HCT116 (cell line): ENCODE results near the gene BTBD9. TPM values are rescaled to one million over a fixed set of nuclear protein-coding genes. Genes with fewer than 3 reads are reported as not detected.

Source experiments
- ATAC-seq: fragments of 200-7000 bp; cut with Tn5 transposase; 2 replicates; pipeline ENCODE4 v1.9.1; 2020; ENCODE audit warnings: mild to moderate bottlenecking, moderate library complexity
- BruUV-seq: library from RNA; stranded (reverse); fragments of 400-500 nt; replicated peaks from 2 replicates; lab custom pipeline; 2021; lab: Mats Ljungman, UMichigan
- CTCF ChIA-PET: fragments of 300-600 bp; sonication (Branson Sonifier 250); formaldehyde crosslinking; loops from one replicate; lab custom pipeline; 2021; ENCODE audit warnings: antibody characterized with exemption; lab: Charles Lee
- POLR2A ChIA-PET: fragments of 300-600, 350-600 bp; sonication (Branson Sonifier 250); formaldehyde crosslinking; loops from one replicate; lab custom pipeline; 2021; ENCODE audit warnings: antibody characterized with exemption; lab: Charles Lee
- RAD21 ChIA-PET, 2 experiments: fragments of 300-600 bp; sonication (Branson Sonifier 250); formaldehyde crosslinking; loops; one replicate each; lab custom pipeline; 2023; ENCODE audit warnings: low total read pairs in 2 of 2; ENCODE audit not compliant: uncharacterized antibody in 2 of 2, unreplicated experiment in 2 of 2, low non-redundant PET in 1 of 2; lab: Charles Lee
- DNase-seq: peaks from one replicate; pipeline ENCODE4 v3.0.0-alpha.2; 2010; ENCODE audit warnings: low read depth, low spot score
- H2AFZ ChIP-seq: fragments of 200-600 bp; shearing (Covaris generic), sonication (generic); 2 replicates; pipeline ENCODE4 v1.6.1; 2017; ENCODE audit warnings: low read depth, mixed run types, mixed read lengths, antibody characterized with exemption, low read length; ENCODE audit not compliant: poor library complexity, severe bottlenecking
- H3K27ac ChIP-seq: 2 replicates; pipeline ENCODE4 v1.5.1; 2012; ENCODE audit warnings: low read depth, low read length
- H3K27me3 ChIP-seq: fragments of 200-600 bp; sonication (generic); 2 replicates; pipeline ENCODE4 v1.6.1; 2016; ENCODE audit warnings: mixed run types, low read length, mixed read lengths; ENCODE audit not compliant: insufficient read depth
- H3K36me3 ChIP-seq, 2 experiments: fragments of 200-500 bp in 1 of 2; fragments of 200-600 bp in 1 of 2; sonication (Bioruptor generic) in 1 of 2; sonication (generic) in 1 of 2; 2 replicates each; pipeline versions ENCODE4 v1.5.1 to v1.6.1; 2014 to 2016; ENCODE audit warnings: low read length in 2 of 2, inconsistent platforms in 1 of 2, mixed read lengths in 1 of 2, mixed run types in 1 of 2; ENCODE audit not compliant: insufficient read depth in 2 of 2, control insufficient read depth in 1 of 2
- H3K4me1 ChIP-seq, 2 experiments: fragments of 200-600 bp in 1 of 2; sonication (generic) in 1 of 2; 2 replicates each; pipeline versions ENCODE4 v1.5.1 to v1.6.1; 2012 to 2017; ENCODE audit warnings: low read length in 2 of 2, inconsistent platforms in 1 of 2, mild to moderate bottlenecking in 1 of 2, mixed read lengths in 1 of 2, mixed run types in 1 of 2, moderate library complexity in 1 of 2; ENCODE audit not compliant: insufficient read depth in 2 of 2, control insufficient read depth in 1 of 2
- H3K4me2 ChIP-seq: fragments of 200-600 bp; sonication (generic); 2 replicates; pipeline ENCODE4 v1.6.1; 2017; ENCODE audit warnings: mixed run types, low read length, mixed read lengths
- H3K4me3 ChIP-seq, 2 experiments: fragments of 200-600 bp in 1 of 2; sonication (generic) in 1 of 2; replicated peaks in 1 of 2; 2 replicates each; pipeline ENCODE4 v1.5.1; 2011 to 2016; ENCODE audit warnings: low read length in 2 of 2, control low read depth in 1 of 2, low read depth in 1 of 2, mild to moderate bottlenecking in 1 of 2, mixed read lengths in 1 of 2, mixed run types in 1 of 2
- H3K79me2 ChIP-seq: fragments of 200-600 bp; sonication (generic); 2 replicates; pipeline ENCODE4 v1.6.1; 2017; ENCODE audit warnings: mild to moderate bottlenecking, mixed run types, low read length, moderate library complexity, mixed read lengths; ENCODE audit not compliant: insufficient read depth
- H3K9ac ChIP-seq: fragments of 200-600 bp; sonication (generic); 2 replicates; pipeline ENCODE4 v1.6.1; 2016; ENCODE audit warnings: low read length, mixed read lengths
- H3K9me2 ChIP-seq: fragments of 200-600 bp; sonication (generic), shearing (Covaris generic); 2 replicates; pipeline ENCODE4 v1.6.1; 2017; ENCODE audit warnings: mixed run types, mild to moderate bottlenecking, moderate library complexity; ENCODE audit not compliant: insufficient read depth
- H3K9me3 ChIP-seq, 2 experiments: fragments of 200-500 bp in 1 of 2; fragments of 200-600 bp in 1 of 2; sonication (Bioruptor generic) in 1 of 2; sonication (generic) in 1 of 2; 2 replicates each; pipeline ENCODE4 v1.6.1; 2014 to 2017; ENCODE audit warnings: low read length in 2 of 2, mixed read lengths in 2 of 2, inconsistent platforms in 1 of 2, low read depth in 1 of 2, mild to moderate bottlenecking in 1 of 2, mixed run types in 1 of 2, moderate library complexity in 1 of 2; ENCODE audit not compliant: control insufficient read depth in 1 of 2, insufficient read depth in 1 of 2
- H4K20me1 ChIP-seq: fragments of 200-600 bp; sonication (generic), shearing (Covaris generic); 2 replicates; pipeline ENCODE4 v1.6.1; 2017; ENCODE audit warnings: mixed run types, mild to moderate bottlenecking, moderate library complexity; ENCODE audit not compliant: insufficient read depth
- CEBPB ChIP-seq: IDR thresholded peaks from 2 replicates; pipeline ENCODE4 v1.6.1; 2012; ENCODE audit warnings: low read depth
- EZH2 ChIP-seq: fragments of 200-600 bp; sonication (generic); IDR thresholded peaks from 2 replicates; pipeline ENCODE4 v1.6.1; 2017; ENCODE audit warnings: antibody characterized with exemption, mixed run types
- EZH2phosphoT487 ChIP-seq: fragments of 200-600 bp; IDR thresholded peaks from 2 replicates; pipeline ENCODE4 v1.6.1; 2018; ENCODE audit warnings: antibody characterized with exemption, borderline replicate concordance
- JUND ChIP-seq: IDR thresholded peaks from 2 replicates; pipeline ENCODE4 v1.6.1; 2012
- POLR2AphosphoS5 ChIP-seq: IDR thresholded peaks from 2 replicates; pipeline ENCODE4 v1.6.1; 2011; ENCODE audit warnings: mild to moderate bottlenecking, low read depth, low read length, moderate library complexity
- RAD21 ChIP-seq: IDR thresholded peaks from 2 replicates; pipeline ENCODE4 v1.6.1; 2012; ENCODE audit warnings: low read depth, mild to moderate bottlenecking
- SP1 ChIP-seq: IDR thresholded peaks from 2 replicates; pipeline ENCODE4 v1.6.1; 2012; ENCODE audit warnings: low read depth
- TCF7L2 ChIP-seq: IDR thresholded peaks from 2 replicates; pipeline ENCODE4 v1.7.0; 2011; ENCODE audit warnings: borderline replicate concordance, inconsistent platforms; ENCODE audit not compliant: insufficient read depth, insufficient read length; ENCODE audit errors: extremely low read depth
- YY1 ChIP-seq: IDR thresholded peaks from 2 replicates; pipeline ENCODE4 v1.6.1; 2011; ENCODE audit warnings: low read length, low read depth, moderate library complexity, mild to moderate bottlenecking; ENCODE audit not compliant: insufficient replicate concordance; ENCODE audit errors: extremely low read depth
- intact Hi-C: fragments of 100-400 bp; cut with micrococcal nuclease; formaldehyde crosslinking; loops from 2 replicates; pipeline ENCODE4 v1.10.0; 2022
- total RNA-seq: library from RNA; stranded (reverse); gene quantifications from one replicate; pipeline ENCODE4 v1.2.1, GENCODE V29; 2021; ENCODE audit not compliant: unreplicated experiment
- TF ChIP-seq, protein P1 (sequence below): IDR thresholded peaks from 2 replicates; pipeline ENCODE4 v1.6.1; 2012
- TF ChIP-seq, protein P2 (sequence below): IDR thresholded peaks from 2 replicates; pipeline ENCODE4 v1.6.1; 2012; ENCODE audit warnings: low read depth

BTBD9 gene
- total RNA-seq, 1 experiment from 2014 or later, result 10.9 TPM

DNA sequence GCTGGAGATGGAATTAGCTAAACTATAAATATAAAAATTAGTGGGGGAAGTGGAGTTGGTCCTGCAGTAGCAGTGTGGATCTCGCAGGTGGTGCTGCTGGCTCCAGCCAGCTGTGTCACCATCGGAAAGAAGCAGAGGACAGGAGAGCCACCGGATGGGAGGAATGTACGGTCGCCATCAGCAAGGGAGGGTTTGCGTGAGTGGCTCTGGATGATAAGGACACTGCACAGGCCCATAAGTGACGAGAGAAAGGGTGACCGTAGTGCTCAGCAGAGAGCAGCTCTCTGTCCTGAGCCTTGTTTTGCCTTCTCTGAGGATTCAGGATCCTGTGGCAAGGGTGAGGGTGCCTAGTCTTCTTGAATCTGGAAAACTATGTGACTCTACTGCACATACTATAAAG lies 441.5 kb downstream of the BTBD9 start:
- DNase-seq, result no peak
- no peak for ATAC-seq

More for the DNA sequence above, 441.5 kb downstream of the BTBD9 start:
- CTCF ChIA-PET, result interaction anchor here (0.5 kb wide), 1 partner anchor 774 kb away, joined by 3 read pairs; no protein-coding TSS in a partner anchor
- Histone ChIP-seq H3K27me3 (no peaks in the 10 kb centered on the region), H3K9ac (no peak overlapping the region), H3K9me3 (no peaks in the 10 kb centered on the region), H3K79me2 (no peaks in the 10 kb centered on the region)
- RAD21 ChIA-PET, result no interaction called here
- TF ChIP-seq, protein P1, sequence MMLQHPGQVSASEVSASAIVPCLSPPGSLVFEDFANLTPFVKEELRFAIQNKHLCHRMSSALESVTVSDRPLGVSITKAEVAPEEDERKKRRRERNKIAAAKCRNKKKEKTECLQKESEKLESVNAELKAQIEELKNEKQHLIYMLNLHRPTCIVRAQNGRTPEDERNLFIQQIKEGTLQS, result no peak
- TF ChIP-seq, protein P2, sequence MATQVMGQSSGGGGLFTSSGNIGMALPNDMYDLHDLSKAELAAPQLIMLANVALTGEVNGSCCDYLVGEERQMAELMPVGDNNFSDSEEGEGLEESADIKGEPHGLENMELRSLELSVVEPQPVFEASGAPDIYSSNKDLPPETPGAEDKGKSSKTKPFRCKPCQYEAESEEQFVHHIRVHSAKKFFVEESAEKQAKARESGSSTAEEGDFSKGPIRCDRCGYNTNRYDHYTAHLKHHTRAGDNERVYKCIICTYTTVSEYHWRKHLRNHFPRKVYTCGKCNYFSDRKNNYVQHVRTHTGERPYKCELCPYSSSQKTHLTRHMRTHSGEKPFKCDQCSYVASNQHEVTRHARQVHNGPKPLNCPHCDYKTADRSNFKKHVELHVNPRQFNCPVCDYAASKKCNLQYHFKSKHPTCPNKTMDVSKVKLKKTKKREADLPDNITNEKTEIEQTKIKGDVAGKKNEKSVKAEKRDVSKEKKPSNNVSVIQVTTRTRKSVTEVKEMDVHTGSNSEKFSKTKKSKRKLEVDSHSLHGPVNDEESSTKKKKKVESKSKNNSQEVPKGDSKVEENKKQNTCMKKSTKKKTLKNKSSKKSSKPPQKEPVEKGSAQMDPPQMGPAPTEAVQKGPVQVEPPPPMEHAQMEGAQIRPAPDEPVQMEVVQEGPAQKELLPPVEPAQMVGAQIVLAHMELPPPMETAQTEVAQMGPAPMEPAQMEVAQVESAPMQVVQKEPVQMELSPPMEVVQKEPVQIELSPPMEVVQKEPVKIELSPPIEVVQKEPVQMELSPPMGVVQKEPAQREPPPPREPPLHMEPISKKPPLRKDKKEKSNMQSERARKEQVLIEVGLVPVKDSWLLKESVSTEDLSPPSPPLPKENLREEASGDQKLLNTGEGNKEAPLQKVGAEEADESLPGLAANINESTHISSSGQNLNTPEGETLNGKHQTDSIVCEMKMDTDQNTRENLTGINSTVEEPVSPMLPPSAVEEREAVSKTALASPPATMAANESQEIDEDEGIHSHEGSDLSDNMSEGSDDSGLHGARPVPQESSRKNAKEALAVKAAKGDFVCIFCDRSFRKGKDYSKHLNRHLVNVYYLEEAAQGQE, result no peak
- TF ChIP-seq CEBPB (no peak), EZH2 (no peak), EZH2phosphoT487 (no peak), RAD21 (no peak), SP1 (no peak), YY1 (no peak), JUND (no peak), TCF7L2 (no peak), POLR2AphosphoS5 (no peak)
- TF ChIP-seq, all 23 proteins: peak for 0
- Histone ChIP-seq H3K4me2 (no peak overlapping the region), H3K27ac (no peak overlapping the region), H3K4me3 (no peak overlapping the region), H2AFZ (no peak overlapping the region), H3K36me3 (no peaks in the 10 kb centered on the region), H3K4me1 (no peaks in the 10 kb centered on the region), H3K9me2 (no peaks in the 10 kb centered on the region), H4K20me1 (no peaks in the 10 kb centered on the region)
- no TSS peak for BruUV-seq
- POLR2A ChIA-PET, result no interaction called here
- intact Hi-C loops, result no loop called here
